T-helper 2 cell (primary cell): ENCODE results near the gene RAET1G.
"Not testable (repeated sequence)": the region's sequence is repeated elsewhere in the genome, so short reads cannot be mapped to it uniquely, and the experiment has no call there.

Source experiments
- DNase-seq, 5 experiments: peaks; one replicate each; pipeline versions ENCODE4 v3.0.0 to v3.0.0-alpha.2; 2012 to 2022

RAET1G gene

GRCh38 chr6:149953934-149954327 is 31.0 kb upstream of the RAET1G start:
- not testable (repeated sequence) for DNase-seq

GRCh38 chr6:149953390-149953789 is 30.5 kb upstream of the RAET1G start:
- DNase-seq, result not testable (repeated sequence)

- no peak for DNase-seq
Observed at GRCh38 chr6:149951626-149952025, 28.7 kb upstream of the RAET1G start.

- no peak for DNase-seq
Observed at GRCh38 chr6:149951096-149951495, 28.2 kb upstream of the RAET1G start.

- no peak for DNase-seq
Observed at GRCh38 chr6:149950423-149950822, 27.5 kb upstream of the RAET1G start.

GRCh38 chr6:149948616-149949015 is 25.7 kb upstream of the RAET1G start:
- DNase-seq, result no peak

GRCh38 chr6:149948011-149948410 is 25.1 kb upstream of the RAET1G start:
- no peak for DNase-seq

- not testable (repeated sequence) for DNase-seq
Observed at GRCh38 chr6:149947533-149947932, 24.6 kb upstream of the RAET1G start.

GRCh38 chr6:149946631-149947030 is 23.7 kb upstream of the RAET1G start:
- DNase-seq, result not testable (repeated sequence)

GRCh38 chr6:149945276-149945675 is 22.4 kb upstream of the RAET1G start:
- not testable (repeated sequence) for DNase-seq

GRCh38 chr6:149943321-149943720 is 20.4 kb upstream of the RAET1G start:
- not testable (repeated sequence) for DNase-seq

- DNase-seq, result no peak
Observed at GRCh38 chr6:149942461-149942829, 19.5 kb upstream of the RAET1G start.

GRCh38 chr6:149941583-149942460 is 18.9 kb upstream of the RAET1G start, which contains the start of gene ULBP2:
Gene ULBP2, plus strand, starts transcription at chr6:149942014. Its CDS starts 59 bp downstream, at chr6:149942073.
- DNase-seq, result peak; percentile 76 to 92 (median 89)

- no peak for DNase-seq
Observed at GRCh38 chr6:149940672-149940982, 17.7 kb upstream of the RAET1G start.

- DNase-seq, result no peak
Observed at GRCh38 chr6:149939909-149940671, 17.2 kb upstream of the RAET1G start.

- no peak for DNase-seq
Observed at GRCh38 chr6:149939356-149939648, 16.4 kb upstream of the RAET1G start.

- DNase-seq, result peak in 3 of 5 experiments; percentile 41 to 79 (median 76)
Observed at GRCh38 chr6:149938571-149939355, 15.8 kb upstream of the RAET1G start.

- not testable (repeated sequence) for DNase-seq
Observed at GRCh38 chr6:149938013-149938570, 15.2 kb upstream of the RAET1G start.

- no peak for DNase-seq
Observed at GRCh38 chr6:149936743-149937142, 13.8 kb upstream of the RAET1G start.

GRCh38 chr6:149935668-149936067 is 12.7 kb upstream of the RAET1G start:
- DNase-seq, result no peak

GRCh38 chr6:149935246-149935645 is 12.3 kb upstream of the RAET1G start:
- no peak for DNase-seq

GRCh38 chr6:149934249-149935156 is 11.6 kb upstream of the RAET1G start:
- peak in 4 of 5 experiments; percentile 47 to 73 (median 56) for DNase-seq
